Activated T-helper 2 cell treated with anti-CD3 and anti-CD28 coated beads, Interferon-gamma antibody, Interleukin-2, Interleukin-4, amounts not matched to agents 10 μg/mL and 5 μg/mL and 100 μg/mL, durations not matched to agents 14 hours and 24 hours and 36 hours (primary cell): ENCODE measurements around the gene COL13A1. TPM values are rescaled to one million over a fixed set of nuclear protein-coding genes. Genes with fewer than 3 reads are reported as not detected.

Experiments used
- DNase-seq: peaks from one replicate; pipeline ENCODE4 v3.0.0; 2021; ENCODE audit warnings: low spot score
- H3K27ac Mint-ChIP-seq: one replicate; pipeline ENCODE4 v1.8.0; 2021; ENCODE audit warnings: mixed read lengths
- H3K27me3 Mint-ChIP-seq: one replicate; pipeline ENCODE4 v1.8.0; 2021; ENCODE audit warnings: low read depth, mixed read lengths
- H3K36me3 Mint-ChIP-seq: one replicate; pipeline ENCODE4 v1.8.0; 2021; ENCODE audit warnings: low read depth, mixed read lengths
- H3K4me1 Mint-ChIP-seq: one replicate; pipeline ENCODE4 v1.8.0; 2021; ENCODE audit warnings: low read depth, mixed read lengths
- H3K4me3 Mint-ChIP-seq: one replicate; pipeline ENCODE4 v1.8.0; 2021; ENCODE audit warnings: low read depth, mild to moderate bottlenecking, moderate library complexity, mixed read lengths
- H3K9me3 Mint-ChIP-seq: one replicate; pipeline ENCODE4 v1.8.0; 2021; ENCODE audit warnings: mixed read lengths
- intact Hi-C: fragments of 100-400 bp; cut with micrococcal nuclease; formaldehyde crosslinking; loops from one replicate; pipeline ENCODE4 v1.15.1; 2023
- total RNA-seq: library from RNA; stranded (reverse); gene quantifications from 2 replicates; pipeline ENCODE4 v1.2.3, GENCODE V29; 2022

The COL13A1 gene
- total RNA-seq, 1 donor from 2014 or later, result not detected

- no peaks in the 10 kb centered on the region for H3K36me3 Mint-ChIP-seq
- intact Hi-C loops, result no loop called here
- peaks cover 2% of the 10 kb centered on the region for H3K27me3 Mint-ChIP-seq
- H3K4me3 Mint-ChIP-seq, result no peak overlapping the region
- no peaks in the 10 kb centered on the region for H3K9me3 Mint-ChIP-seq
- H3K4me1 Mint-ChIP-seq, result no peaks in the 10 kb centered on the region
- no peak for DNase-seq
- no peak overlapping the region for H3K27ac Mint-ChIP-seq
Measured at GRCh38 chr10:69881202-69881601, 79.5 kb downstream of the COL13A1 start.

GRCh38 chr10:69883310-69884023 lies 81.8 kb downstream of the COL13A1 start:
- Mint-ChIP-seq H3K4me3 (no peak overlapping the region), H3K9me3 (no peaks in the 10 kb centered on the region), H3K4me1 (no peaks in the 10 kb centered on the region), H3K27me3 (peaks cover 2% of the 10 kb centered on the region), H3K36me3 (no peaks in the 10 kb centered on the region), H3K27ac (no peak overlapping the region)
- intact Hi-C loops, result no loop called here
- DNase-seq, result no peak

- no peak for DNase-seq
- H3K27me3 Mint-ChIP-seq, result peaks cover 2% of the 10 kb centered on the region
- no peaks in the 10 kb centered on the region for H3K9me3 Mint-ChIP-seq
- no peaks in the 10 kb centered on the region for H3K4me1 Mint-ChIP-seq
- no peak overlapping the region for H3K4me3 Mint-ChIP-seq
- no peak overlapping the region for H3K27ac Mint-ChIP-seq
- intact Hi-C loops, result no loop called here
- no peaks in the 10 kb centered on the region for H3K36me3 Mint-ChIP-seq
Measured at GRCh38 chr10:69884024-69884367, 82.3 kb downstream of the COL13A1 start.

- Mint-ChIP-seq H3K27me3 (peaks cover 2% of the 10 kb centered on the region), H3K4me1 (no peaks in the 10 kb centered on the region), H3K4me3 (no peak overlapping the region), H3K9me3 (no peaks in the 10 kb centered on the region), H3K27ac (no peak overlapping the region), H3K36me3 (no peaks in the 10 kb centered on the region)
- DNase-seq, result no peak
- intact Hi-C loops, result no loop called here
Measured at GRCh38 chr10:69884686-69885085, 83.0 kb downstream of the COL13A1 start.

GRCh38 chr10:69885379-69886013 lies 83.8 kb downstream of the COL13A1 start:
- H3K4me3 Mint-ChIP-seq, result no peak overlapping the region
- peaks cover 2% of the 10 kb centered on the region for H3K27me3 Mint-ChIP-seq
- H3K4me1 Mint-ChIP-seq, result no peaks in the 10 kb centered on the region
- intact Hi-C loops, result no loop called here
- H3K36me3 Mint-ChIP-seq, result no peaks in the 10 kb centered on the region
- DNase-seq, result no peak
- no peaks in the 10 kb centered on the region for H3K9me3 Mint-ChIP-seq
- H3K27ac Mint-ChIP-seq, result no peak overlapping the region

GRCh38 chr10:69888882-69889584 lies 87.3 kb downstream of the COL13A1 start:
- Mint-ChIP-seq H3K27me3 (no peaks in the 10 kb centered on the region), H3K36me3 (no peaks in the 10 kb centered on the region), H3K9me3 (no peaks in the 10 kb centered on the region), H3K4me3 (no peak overlapping the region), H3K27ac (no peak overlapping the region), H3K4me1 (no peaks in the 10 kb centered on the region)
- intact Hi-C loops, result no loop called here
- DNase-seq, result no peak

GRCh38 chr10:69890065-69890847 lies 88.5 kb downstream of the COL13A1 start:
- no peak for DNase-seq
- Mint-ChIP-seq H3K4me3 (no peak overlapping the region), H3K4me1 (no peaks in the 10 kb centered on the region), H3K27ac (no peak overlapping the region), H3K27me3 (no peaks in the 10 kb centered on the region), H3K9me3 (no peaks in the 10 kb centered on the region), H3K36me3 (no peaks in the 10 kb centered on the region)
- intact Hi-C loops, result no loop called here

GRCh38 chr10:69891057-69891617 lies 89.4 kb downstream of the COL13A1 start:
- Mint-ChIP-seq H3K9me3 (no peaks in the 10 kb centered on the region), H3K4me1 (no peaks in the 10 kb centered on the region), H3K36me3 (no peaks in the 10 kb centered on the region), H3K4me3 (no peak overlapping the region), H3K27me3 (no peaks in the 10 kb centered on the region), H3K27ac (no peak overlapping the region)
- no peak for DNase-seq
- intact Hi-C loops, result no loop called here

GRCh38 chr10:69892406-69892805 lies 90.7 kb downstream of the COL13A1 start:
- Mint-ChIP-seq H3K4me3 (no peak overlapping the region), H3K27me3 (no peaks in the 10 kb centered on the region), H3K27ac (no peak overlapping the region), H3K4me1 (no peaks in the 10 kb centered on the region), H3K9me3 (no peaks in the 10 kb centered on the region), H3K36me3 (no peaks in the 10 kb centered on the region)
- intact Hi-C loops, result no loop called here
- no peak for DNase-seq

GRCh38 chr10:69892816-69893215 lies 91.1 kb downstream of the COL13A1 start:
- Mint-ChIP-seq H3K27ac (no peak overlapping the region), H3K4me3 (no peak overlapping the region), H3K4me1 (no peaks in the 10 kb centered on the region), H3K9me3 (no peaks in the 10 kb centered on the region), H3K36me3 (no peaks in the 10 kb centered on the region), H3K27me3 (no peaks in the 10 kb centered on the region)
- intact Hi-C loops, result no loop called here
- no peak for DNase-seq

- H3K27me3 Mint-ChIP-seq, result no peaks in the 10 kb centered on the region
- DNase-seq, result no peak
- no peaks in the 10 kb centered on the region for H3K36me3 Mint-ChIP-seq
- no peak overlapping the region for H3K27ac Mint-ChIP-seq
- no peaks in the 10 kb centered on the region for H3K4me1 Mint-ChIP-seq
- no peak overlapping the region for H3K4me3 Mint-ChIP-seq
- intact Hi-C loops, result no loop called here
- no peaks in the 10 kb centered on the region for H3K9me3 Mint-ChIP-seq
Measured at GRCh38 chr10:69893271-69893900, 91.7 kb downstream of the COL13A1 start.

GRCh38 chr10:69894156-69894555 lies 92.5 kb downstream of the COL13A1 start:
- H3K4me1 Mint-ChIP-seq, result no peaks in the 10 kb centered on the region
- no peak for DNase-seq

More at GRCh38 chr10:69894156-69894555, 92.5 kb downstream of the COL13A1 start:
- no peak overlapping the region for H3K27ac Mint-ChIP-seq
- H3K4me3 Mint-ChIP-seq, result no peak overlapping the region
- H3K36me3 Mint-ChIP-seq, result no peaks in the 10 kb centered on the region
- intact Hi-C loops, result no loop called here
- no peaks in the 10 kb centered on the region for H3K9me3 Mint-ChIP-seq
- H3K27me3 Mint-ChIP-seq, result no peaks in the 10 kb centered on the region
